HL-60 (cell line): ENCODE results near the gene IFT81.
A peak's percentile ranks its signal among the peaks of the same experiment; 100 is the strongest.

Experiments
- DNase-seq, 2 experiments: peaks; one replicate each; pipeline ENCODE4 v3.0.0-alpha.2; 2010 to 2020; ENCODE audit warnings: low read depth in 1 of 2, low spot score in 1 of 2
- H3K27ac ChIP-seq: fragments of 250-450 bp; sonication (Bioruptor Pico); replicated peaks from 2 replicates; pipeline ENCODE4 v1.5.1; 2020; ENCODE audit warnings: mild to moderate bottlenecking, moderate library complexity
- H3K27me3 ChIP-seq: fragments of 250-450 bp; sonication (Bioruptor Pico); 2 replicates; pipeline ENCODE4 v1.5.1; 2021; ENCODE audit warnings: mild to moderate bottlenecking, moderate library complexity; ENCODE audit not compliant: insufficient read depth, poor library complexity, severe bottlenecking
- H3K4me3 ChIP-seq: replicated peaks from 2 replicates; pipeline ENCODE4 v1.5.1; 2011; ENCODE audit warnings: mild to moderate bottlenecking, control low read depth, low read length; ENCODE audit not compliant: insufficient read depth
- CTCF ChIP-seq: IDR thresholded peaks from one replicate; pipeline ENCODE4 v1.5.1; 2011; ENCODE audit warnings: low read length, control low read depth, inconsistent platforms; ENCODE audit not compliant: insufficient read depth
- GABPA ChIP-seq: IDR thresholded peaks from 2 replicates; pipeline ENCODE4 v1.6.1; 2012; ENCODE audit warnings: low read depth
- POLR2AphosphoS5 ChIP-seq: IDR thresholded peaks from 2 replicates; pipeline ENCODE4 v1.6.1; 2012; ENCODE audit warnings: low read depth
- REST ChIP-seq: IDR thresholded peaks from 2 replicates; pipeline ENCODE4 v1.6.1; 2012; ENCODE audit warnings: low read depth; ENCODE audit not compliant: insufficient replicate concordance
- SPI1 ChIP-seq: IDR thresholded peaks from 2 replicates; pipeline ENCODE4 v1.6.1; 2012; ENCODE audit warnings: low read depth, mild to moderate bottlenecking, borderline replicate concordance

IFT81 gene

GRCh38 chr12:110137786-110138185 is 13.6 kb downstream of the IFT81 start:
- H3K4me3 ChIP-seq: no peak overlapping the region
- no peak overlapping the region for H3K27ac ChIP-seq
- TF ChIP-seq GABPA: no peak
- no peak for TF ChIP-seq CTCF
- TF ChIP-seq POLR2AphosphoS5: no peak
- no peak for TF ChIP-seq SPI1
- no peak for TF ChIP-seq REST
- no peaks in the 10 kb centered on the region for H3K27me3 ChIP-seq
- no peak for DNase-seq

- H3K27me3 ChIP-seq: no peaks in the 10 kb centered on the region
- no peak for TF ChIP-seq GABPA
- no peak overlapping the region for H3K27ac ChIP-seq
- peak in 1 of 2 experiments; percentile 8 for DNase-seq
- no peak overlapping the region for H3K4me3 ChIP-seq
These were observed 17.2 kb downstream of the IFT81 start for GRCh38 chr12:110141389-110141788.

- TF ChIP-seq REST (no peak), CTCF (no peak), GABPA (no peak), POLR2AphosphoS5 (no peak), SPI1 (no peak)
- no peaks in the 10 kb centered on the region for H3K27me3 ChIP-seq
These were observed 22.8 kb downstream of the IFT81 start for GRCh38 chr12:110146986-110147385.

GRCh38 chr12:110149086-110149660 is 25.0 kb downstream of the IFT81 start:
- Histone ChIP-seq H3K27ac (no peak overlapping the region), H3K4me3 (no peak overlapping the region), H3K27me3 (no peaks in the 10 kb centered on the region)
- TF ChIP-seq POLR2AphosphoS5 (no peak), SPI1 (no peak), GABPA (no peak), REST (no peak), CTCF (no peak)
- DNase-seq: no peak

More at GRCh38 chr12:110146986-110147385, 22.8 kb downstream of the IFT81 start:
- no peak for DNase-seq
- no peak overlapping the region for H3K4me3 ChIP-seq
- no peak overlapping the region for H3K27ac ChIP-seq
